SK-N-SH (cell line): ENCODE measurements around the gene PEX14.

Experiments
- MXI1 ChIP-seq: IDR thresholded peaks from 2 replicates; pipeline ENCODE4 v1.6.1; 2012; ENCODE audit warnings: mild to moderate bottlenecking, low read depth, low read length, improper control_type of control experiment
- TAF1 ChIP-seq: IDR thresholded peaks from 2 replicates; pipeline ENCODE4 v1.6.1; 2012; ENCODE audit warnings: low read depth, mild to moderate bottlenecking, low read length, moderate library complexity, borderline replicate concordance
- TEAD4 ChIP-seq: IDR thresholded peaks from 2 replicates; pipeline ENCODE4 v1.4.0; 2012; ENCODE audit warnings: mild to moderate bottlenecking, borderline replicate concordance; ENCODE audit not compliant: insufficient read depth
- TF ChIP-seq, protein P1 (sequence below): IDR thresholded peaks from 2 replicates; pipeline ENCODE4 v1.6.1; 2012; ENCODE audit warnings: mild to moderate bottlenecking, low read depth, low read length, moderate library complexity
- TF ChIP-seq, protein P2 (sequence below): fragments of 200-600 bp; sonication (generic); IDR thresholded peaks from 2 replicates; pipeline ENCODE4 v1.6.1; 2017; ENCODE audit warnings: antibody characterized with exemption, mild to moderate bottlenecking, moderate library complexity

DNA sequence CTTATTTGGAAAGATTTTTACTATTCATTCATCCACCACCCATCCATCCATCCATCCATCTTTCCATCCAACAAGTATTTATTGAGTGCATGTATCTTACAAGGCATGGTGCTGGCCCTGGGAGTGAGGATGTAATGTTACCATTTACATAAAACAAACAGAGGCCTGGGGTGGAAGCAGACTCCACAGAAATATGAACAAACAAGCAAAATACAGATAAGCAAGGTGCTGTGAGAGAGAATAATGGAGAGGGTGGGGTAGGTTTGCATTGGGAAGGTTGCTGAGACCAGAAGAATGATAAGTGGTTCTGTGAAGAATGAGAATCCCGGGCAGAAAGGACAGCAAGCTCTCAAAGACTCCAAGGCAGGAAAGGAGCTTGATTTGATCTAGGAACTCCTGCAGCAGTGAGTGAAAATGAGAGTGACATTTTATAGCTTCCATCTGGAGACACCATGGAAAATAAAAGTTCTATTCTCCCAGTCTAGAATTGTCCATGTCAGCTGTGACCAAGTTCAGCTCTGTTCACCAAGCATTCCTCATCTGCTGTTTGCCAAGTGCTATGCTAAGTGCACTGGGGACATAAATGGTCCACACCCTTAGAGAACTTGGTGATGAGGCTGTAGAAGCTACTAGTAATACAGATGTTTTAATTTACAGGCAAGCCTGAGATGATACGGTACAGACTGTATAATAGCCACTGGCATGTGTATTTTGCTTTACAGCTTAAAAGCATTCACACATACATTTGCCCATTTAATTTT lies 75.3 kb downstream of the PEX14 start:
- TF ChIP-seq, protein P1, sequence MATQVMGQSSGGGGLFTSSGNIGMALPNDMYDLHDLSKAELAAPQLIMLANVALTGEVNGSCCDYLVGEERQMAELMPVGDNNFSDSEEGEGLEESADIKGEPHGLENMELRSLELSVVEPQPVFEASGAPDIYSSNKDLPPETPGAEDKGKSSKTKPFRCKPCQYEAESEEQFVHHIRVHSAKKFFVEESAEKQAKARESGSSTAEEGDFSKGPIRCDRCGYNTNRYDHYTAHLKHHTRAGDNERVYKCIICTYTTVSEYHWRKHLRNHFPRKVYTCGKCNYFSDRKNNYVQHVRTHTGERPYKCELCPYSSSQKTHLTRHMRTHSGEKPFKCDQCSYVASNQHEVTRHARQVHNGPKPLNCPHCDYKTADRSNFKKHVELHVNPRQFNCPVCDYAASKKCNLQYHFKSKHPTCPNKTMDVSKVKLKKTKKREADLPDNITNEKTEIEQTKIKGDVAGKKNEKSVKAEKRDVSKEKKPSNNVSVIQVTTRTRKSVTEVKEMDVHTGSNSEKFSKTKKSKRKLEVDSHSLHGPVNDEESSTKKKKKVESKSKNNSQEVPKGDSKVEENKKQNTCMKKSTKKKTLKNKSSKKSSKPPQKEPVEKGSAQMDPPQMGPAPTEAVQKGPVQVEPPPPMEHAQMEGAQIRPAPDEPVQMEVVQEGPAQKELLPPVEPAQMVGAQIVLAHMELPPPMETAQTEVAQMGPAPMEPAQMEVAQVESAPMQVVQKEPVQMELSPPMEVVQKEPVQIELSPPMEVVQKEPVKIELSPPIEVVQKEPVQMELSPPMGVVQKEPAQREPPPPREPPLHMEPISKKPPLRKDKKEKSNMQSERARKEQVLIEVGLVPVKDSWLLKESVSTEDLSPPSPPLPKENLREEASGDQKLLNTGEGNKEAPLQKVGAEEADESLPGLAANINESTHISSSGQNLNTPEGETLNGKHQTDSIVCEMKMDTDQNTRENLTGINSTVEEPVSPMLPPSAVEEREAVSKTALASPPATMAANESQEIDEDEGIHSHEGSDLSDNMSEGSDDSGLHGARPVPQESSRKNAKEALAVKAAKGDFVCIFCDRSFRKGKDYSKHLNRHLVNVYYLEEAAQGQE = no peak
- TF ChIP-seq, protein P2, sequence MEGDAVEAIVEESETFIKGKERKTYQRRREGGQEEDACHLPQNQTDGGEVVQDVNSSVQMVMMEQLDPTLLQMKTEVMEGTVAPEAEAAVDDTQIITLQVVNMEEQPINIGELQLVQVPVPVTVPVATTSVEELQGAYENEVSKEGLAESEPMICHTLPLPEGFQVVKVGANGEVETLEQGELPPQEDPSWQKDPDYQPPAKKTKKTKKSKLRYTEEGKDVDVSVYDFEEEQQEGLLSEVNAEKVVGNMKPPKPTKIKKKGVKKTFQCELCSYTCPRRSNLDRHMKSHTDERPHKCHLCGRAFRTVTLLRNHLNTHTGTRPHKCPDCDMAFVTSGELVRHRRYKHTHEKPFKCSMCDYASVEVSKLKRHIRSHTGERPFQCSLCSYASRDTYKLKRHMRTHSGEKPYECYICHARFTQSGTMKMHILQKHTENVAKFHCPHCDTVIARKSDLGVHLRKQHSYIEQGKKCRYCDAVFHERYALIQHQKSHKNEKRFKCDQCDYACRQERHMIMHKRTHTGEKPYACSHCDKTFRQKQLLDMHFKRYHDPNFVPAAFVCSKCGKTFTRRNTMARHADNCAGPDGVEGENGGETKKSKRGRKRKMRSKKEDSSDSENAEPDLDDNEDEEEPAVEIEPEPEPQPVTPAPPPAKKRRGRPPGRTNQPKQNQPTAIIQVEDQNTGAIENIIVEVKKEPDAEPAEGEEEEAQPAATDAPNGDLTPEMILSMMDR = no peak
- TF ChIP-seq TEAD4 (no peak), MXI1 (no peak), TAF1 (no peak)
